Left kidney (tissue), 2 donors: Measurements from ENCODE around the gene RPS2. TPM values are rescaled to one million over a fixed set of nuclear protein-coding genes. Genes with fewer than 3 reads are reported as not detected.
A peak's percentile ranks its signal among the peaks of the same experiment; 100 is the strongest.

Experiments used
- DNase-seq: peaks from one replicate; pipeline ENCODE4 v3.0.0-alpha.2; 2013
- polyA plus RNA-seq: library from polyadenylated mRNA; unstranded; fragments of 120-200 nt; gene quantifications from one replicate; pipeline ENCODE4 v1.2.1, GENCODE V29; 2013; ENCODE audit not compliant: insufficient read length

RPS2 gene
- polyA plus RNA-seq, 1 donor = 1,628 TPM

- DNase-seq = no peak
These were observed 37.1 kb upstream of the RPS2 start for GRCh38 chr16:2001456-2002355.

GRCh38 chr16:2001035-2001434 lies 36.4 kb upstream of the RPS2 start:
- no peak for DNase-seq

- DNase-seq = no peak
These were observed 35.4 kb upstream of the RPS2 start for GRCh38 chr16:1999866-2000514.

- DNase-seq = no peak
These were observed 34.5 kb upstream of the RPS2 start for GRCh38 chr16:1998852-1999801.

DNA sequence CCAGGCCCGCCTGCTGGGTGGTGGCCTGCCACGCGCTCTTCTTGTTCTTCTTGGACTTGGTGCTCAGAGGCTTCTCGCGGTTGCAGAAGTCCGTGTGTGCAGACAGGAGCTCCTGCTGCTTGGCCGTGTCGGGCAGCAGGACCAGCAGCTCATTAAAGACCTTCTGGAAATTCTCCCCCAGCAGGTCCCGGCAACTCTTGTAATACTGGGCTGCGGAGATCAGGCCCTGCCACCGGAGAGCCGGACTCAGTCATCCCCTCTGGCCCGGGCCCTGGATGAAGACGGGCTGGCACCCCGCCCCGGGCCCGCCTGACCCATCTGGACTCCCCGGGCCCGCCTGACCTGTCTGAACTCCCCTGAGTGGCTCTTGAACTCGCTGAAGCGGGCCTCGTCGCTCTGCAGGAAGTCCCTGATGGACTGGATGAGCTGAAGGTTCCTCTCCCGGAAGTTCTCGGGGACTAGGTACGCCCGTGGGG lies 33.8 kb upstream of the RPS2 start:
- DNase-seq = no peak

DNA sequence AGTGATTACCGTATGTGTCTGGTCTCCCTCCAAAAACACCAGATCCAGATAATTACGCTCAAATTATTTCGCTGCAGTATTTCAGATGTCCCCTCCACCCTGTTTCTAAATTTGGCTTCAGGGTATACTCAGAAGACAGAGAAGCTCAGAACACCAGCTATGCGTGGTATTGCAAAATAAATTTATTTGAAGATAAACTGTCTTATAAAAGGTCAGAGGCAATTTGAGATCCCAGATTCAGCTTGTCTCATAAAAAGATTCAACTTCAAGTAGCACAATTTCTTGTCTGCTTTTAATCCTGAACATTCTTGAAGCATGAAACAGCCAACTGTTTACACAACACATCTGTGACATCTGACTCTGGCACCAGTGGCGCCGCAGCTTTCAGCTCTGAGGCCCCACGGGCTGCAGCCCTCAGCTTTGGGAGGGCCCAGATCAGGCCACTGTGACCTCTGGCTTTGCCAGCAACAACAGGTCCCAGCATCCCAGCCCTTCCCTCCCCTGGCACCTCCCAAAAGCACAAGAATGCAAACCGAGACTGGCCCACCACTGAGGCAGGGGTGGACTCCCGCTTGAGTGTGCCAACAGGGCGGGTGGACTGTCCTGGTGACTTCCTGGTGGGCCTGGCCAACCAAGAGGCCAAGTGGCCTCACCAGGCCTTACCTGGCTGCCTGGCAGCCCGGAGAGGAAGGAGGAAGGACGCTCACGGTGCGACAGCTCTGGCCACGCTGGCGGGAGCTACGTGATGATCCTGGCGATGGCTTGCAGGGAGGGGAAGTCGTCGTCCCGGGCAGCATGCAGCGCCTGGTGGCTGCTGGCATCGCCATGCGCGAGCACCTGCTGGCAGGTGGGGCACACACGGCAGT lies 33.1 kb upstream of the RPS2 start:
- no peak for DNase-seq

DNA sequence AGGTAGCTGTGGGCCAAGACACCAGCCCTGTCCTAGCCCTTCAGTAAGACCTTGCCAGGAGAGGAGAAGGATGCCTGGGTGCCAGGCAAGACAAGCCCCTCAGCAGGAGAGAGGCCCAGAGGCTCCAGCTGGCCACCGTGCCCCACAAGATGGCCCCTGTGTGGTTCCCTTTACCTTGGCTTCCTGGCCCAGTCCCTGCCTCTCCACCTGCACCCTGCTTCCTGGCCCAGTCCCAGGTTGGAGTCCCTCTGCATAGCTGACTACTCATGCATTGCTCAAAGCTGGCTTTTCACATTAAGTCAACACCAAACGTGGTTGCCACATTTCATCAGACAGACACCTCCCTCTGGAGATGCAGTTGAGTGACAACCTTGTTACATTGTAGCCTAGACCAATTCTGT lies 29.1 kb upstream of the RPS2 start:
- DNase-seq = no peak

GRCh38 chr16:1992704-1993317 lies 28.2 kb upstream of the RPS2 start:
- DNase-seq = no peak

DNA sequence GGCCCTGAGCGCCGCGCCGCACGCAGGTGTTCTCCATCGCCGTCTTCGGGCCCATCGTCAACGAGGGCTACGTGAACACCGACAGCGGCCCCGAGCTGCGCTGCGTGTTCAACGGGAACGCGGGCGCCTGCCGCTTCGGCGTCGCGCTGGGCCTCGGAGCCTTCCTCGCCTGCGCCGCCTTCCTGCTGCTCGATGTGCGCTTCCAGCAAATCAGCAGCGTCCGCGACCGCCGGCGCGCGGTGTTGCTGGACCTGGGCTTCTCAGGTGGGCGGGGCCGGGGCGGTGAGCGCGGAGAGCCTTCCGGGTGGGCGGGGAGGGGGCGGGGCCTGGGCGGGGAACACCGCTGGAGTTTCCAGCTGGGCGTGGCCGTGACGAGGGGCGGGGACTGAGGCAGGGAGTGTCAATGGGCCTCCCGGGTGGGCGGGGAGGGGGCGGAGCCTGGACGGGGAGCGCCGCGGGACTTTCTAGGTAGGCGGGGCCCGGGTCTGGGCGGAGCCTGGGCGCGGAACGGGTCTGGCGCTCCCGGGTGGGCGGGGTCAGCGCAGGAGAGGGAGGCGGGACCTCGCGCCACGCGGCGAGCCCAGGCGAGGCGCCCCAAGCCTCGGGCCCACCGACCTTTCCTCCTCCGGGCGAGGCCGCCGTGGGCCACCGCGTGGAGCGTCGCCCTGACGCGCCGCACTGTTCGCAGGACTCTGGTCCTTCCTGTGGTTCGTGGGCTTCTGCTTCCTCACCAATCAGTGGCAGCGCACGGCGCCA lies 27.5 kb upstream of the RPS2 start:
- DNase-seq = peak; percentile 83

- no peak for DNase-seq
These were observed 26.9 kb upstream of the RPS2 start for GRCh38 chr16:1991588-1991947.

DNA sequence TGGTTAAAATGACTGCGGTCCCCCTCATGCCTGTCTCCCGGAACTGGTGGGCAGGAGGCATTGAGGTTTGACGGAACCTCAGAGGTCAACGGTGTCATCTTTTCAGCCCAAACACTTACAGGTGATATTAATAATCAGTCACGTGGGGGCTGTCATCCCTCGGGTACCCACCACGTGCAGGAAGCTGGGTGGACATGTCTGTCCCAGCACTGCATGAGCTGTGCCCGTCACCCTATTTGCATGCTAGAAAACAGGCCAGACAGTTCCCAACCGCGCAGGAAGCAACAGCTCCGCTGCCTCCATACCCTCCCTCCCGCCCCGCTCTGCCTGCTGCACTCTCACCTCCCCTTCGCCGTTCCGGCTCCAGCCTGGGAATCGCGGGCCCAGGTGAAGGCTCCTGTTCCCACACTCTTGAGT lies 26.5 kb upstream of the RPS2 start:
- DNase-seq = no peak

GRCh38 chr16:1990351-1991134 lies 25.9 kb upstream of the RPS2 start:
- no peak for DNase-seq

- no peak for DNase-seq
These were observed 25.4 kb upstream of the RPS2 start for GRCh38 chr16:1990101-1990350.

GRCh38 chr16:1989209-1990100 lies 24.8 kb upstream of the RPS2 start, which contains the start of gene SYNGR3:
Gene SYNGR3, plus strand, starts transcription at chr16:1989970. Its CDS starts 133 bp downstream, at chr16:1990103.
- no peak for DNase-seq

- DNase-seq = no peak
These were observed 22.6 kb upstream of the RPS2 start for GRCh38 chr16:1987198-1987597.

- no peak for DNase-seq
These were observed 21.0 kb upstream of the RPS2 start for GRCh38 chr16:1985466-1986150.

GRCh38 chr16:1984347-1985225 lies 20.0 kb upstream of the RPS2 start:
- DNase-seq = no peak
